Right forelimb (tissue), 1 donor: ENCODE measurements around the gene DMXL2.
"Not testable (repeated sequence)": the region's sequence is repeated elsewhere in the genome, so short reads cannot be mapped to it uniquely, and the experiment has no call there.

Experiments used
- DNase-seq: peaks from one replicate; pipeline ENCODE4 v3.0.0-alpha.2; 2018

The DMXL2 gene, protein sequence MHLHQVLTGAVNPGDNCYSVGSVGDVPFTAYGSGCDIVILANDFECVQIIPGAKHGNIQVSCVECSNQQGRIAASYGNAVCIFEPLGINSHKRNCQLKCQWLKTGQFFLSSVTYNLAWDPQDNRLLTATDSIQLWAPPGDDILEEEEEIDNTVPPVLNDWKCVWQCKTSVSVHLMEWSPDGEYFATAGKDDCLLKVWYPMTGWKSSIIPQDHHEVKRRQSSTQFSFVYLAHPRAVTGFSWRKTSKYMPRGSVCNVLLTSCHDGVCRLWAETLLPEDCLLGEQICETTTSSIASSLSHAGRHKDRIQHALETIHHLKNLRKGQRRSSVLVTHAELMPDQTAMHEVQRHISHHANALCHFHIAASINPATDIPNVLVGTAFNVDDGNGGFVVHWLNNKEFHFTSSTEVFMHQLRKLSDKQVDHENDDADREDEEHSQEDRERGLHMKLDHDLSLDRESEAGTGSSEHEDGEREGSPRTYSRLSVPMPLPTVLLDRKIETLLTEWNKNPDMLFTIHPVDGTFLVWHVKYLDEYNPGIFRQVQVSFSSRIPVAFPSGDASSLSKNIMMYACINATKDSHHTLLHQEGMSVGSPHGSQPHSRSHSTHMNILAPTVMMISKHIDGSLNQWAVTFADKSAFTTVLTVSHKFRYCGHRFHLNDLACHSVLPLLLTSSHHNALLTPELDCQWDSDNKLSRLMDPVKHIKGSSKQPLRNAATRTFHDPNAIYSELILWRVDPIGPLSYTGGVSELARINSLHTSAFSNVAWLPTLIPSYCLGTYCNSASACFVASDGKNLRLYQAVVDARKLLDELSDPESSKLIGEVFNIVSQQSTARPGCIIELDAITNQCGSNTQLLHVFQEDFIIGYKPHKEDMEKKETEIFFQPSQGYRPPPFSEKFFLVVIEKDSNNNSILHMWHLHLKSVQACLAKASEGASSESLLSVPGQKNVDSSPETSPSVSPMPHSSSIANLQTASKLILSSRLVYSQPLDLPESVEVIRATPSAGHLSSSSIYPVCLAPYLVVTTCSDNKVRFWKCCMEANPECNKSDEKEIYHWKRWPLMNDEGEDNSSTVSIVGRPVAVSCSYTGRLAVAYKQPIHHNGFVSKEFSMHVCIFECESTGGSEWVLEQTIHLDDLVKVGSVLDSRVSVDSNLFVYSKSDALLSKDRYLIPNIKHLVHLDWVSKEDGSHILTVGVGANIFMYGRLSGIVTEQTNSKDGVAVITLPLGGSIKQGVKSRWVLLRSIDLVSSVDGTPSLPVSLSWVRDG (N-terminal part only)

DNA sequence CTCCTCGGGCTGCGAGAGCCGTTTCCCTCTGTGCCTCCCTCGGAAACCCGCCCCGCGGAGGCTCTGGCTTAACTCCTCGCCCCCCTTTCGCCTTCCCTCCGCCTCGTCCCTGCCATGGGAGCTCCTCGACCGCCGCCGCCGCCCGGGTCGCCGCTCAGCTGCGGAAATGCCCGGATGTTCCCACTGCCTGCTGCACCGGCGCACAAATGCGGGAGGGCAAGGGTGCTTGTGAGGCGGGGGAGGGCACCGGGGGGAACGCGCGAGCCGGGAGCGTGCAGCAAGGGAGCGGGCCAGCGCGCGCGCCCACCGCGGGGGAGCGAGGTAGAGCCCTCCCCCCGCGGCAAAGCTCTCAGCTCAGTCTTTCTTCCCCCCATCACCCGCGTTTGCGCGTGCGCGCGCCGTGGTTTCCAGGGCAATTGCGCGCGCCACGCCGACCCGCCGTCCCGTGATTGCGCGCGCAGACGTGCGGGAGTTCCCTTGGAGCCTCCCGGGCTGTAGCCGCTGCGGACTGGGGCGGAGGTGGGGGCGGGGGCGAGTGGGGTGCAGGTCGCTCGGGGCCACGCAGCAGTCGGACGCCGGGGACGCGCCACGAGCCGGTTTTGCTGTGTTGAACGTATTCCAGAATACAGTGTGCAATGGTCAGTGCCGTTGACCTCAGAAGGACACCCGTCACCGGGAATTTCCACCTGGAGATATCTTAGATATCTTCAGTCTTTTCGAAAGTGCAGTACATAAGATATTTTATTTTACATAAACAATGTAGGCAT, at the start of gene DMXL2:
TSS of gene DMXL2 (minus strand) at position 168 of the 767 bp plus-strand sequence. CDS start 226 bp downstream, outside the sequence.
- peak; percentile 93 for DNase-seq

DNA sequence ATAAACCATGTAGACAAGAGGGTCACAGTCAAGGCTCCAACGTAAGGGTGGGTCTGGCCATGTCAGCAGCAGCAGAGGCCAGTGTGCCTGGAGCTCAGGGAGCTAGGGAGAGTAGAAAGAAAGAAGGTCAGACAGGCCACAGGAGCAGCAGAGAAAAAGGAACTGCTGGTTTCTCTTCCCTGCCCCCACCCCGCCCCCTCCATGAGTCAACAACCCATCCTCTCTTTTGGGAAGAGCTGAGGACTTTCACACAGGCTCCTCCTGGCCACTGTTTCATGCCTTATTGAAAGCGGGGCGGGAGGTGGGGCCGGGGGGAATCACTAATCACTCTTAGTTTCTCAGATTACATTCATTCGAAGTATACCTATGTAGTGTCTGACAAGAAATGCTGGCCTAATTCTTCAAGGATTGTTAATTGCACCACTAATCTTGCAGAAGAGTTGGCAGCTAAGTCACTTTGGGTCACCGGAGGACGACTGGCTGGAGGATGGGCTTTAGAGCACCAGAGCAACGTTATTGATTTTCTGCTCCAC, 49.6 kb upstream of the DMXL2 start:
- DNase-seq, result no peak

DNA sequence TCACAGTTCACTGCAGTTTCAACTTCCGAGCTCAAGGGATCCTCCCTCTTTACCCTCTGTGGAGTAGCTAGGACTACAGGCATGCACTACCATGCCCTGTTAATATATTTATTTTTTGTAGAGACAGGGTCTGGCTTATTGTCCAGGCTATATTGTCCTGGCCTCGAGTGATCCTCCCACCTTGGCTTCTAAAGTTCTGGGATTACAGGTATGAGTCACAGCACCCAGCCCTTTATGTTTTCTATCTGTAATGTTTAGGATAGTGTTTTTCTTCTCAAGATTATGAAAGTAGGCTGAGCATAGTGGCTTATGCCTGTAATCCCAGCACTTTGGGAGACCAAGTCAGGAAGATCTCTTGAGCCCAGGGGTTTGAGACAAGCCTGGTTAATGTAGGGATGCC, 46.8 kb upstream of the DMXL2 start:
- DNase-seq, result no peak

DNA sequence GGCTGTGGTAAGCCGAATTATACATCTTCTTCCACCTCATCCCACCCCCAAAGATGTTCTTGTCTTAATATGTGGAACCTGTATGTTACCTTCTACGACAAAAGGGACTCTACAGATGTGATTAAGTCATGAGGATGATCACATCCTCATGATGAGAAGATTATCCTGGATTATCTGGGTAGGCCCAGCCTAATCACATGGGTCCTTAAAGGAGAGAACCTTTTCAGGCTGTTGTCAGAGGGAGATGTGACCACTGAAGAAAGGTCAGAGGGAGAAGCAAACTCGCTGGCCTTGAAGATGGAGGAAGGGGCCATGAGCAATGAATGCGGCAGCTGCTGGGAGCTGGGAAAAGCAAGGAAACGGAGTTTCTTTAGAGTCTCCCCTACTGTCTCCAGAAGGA, 45.9 kb upstream of the DMXL2 start:
- no peak for DNase-seq

DNA sequence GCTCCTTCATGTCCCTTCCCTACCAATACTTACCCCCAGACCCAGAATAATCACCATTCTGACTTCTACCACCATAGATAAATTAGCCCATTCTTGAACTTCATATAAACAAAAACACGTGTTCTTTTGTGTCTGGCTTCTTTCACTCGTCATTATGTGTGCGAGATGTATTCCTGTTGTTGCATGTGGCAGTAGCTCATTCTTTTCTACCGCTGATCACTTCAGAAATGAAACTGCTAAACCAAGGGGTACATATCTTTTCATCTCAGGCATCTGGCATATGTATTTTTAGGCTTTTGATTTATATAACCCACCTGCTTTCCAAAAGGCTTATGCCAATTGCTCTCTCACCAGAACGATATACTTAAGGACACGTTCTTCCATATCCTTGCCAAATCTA, 44.9 kb upstream of the DMXL2 start:
- no peak for DNase-seq

DNA sequence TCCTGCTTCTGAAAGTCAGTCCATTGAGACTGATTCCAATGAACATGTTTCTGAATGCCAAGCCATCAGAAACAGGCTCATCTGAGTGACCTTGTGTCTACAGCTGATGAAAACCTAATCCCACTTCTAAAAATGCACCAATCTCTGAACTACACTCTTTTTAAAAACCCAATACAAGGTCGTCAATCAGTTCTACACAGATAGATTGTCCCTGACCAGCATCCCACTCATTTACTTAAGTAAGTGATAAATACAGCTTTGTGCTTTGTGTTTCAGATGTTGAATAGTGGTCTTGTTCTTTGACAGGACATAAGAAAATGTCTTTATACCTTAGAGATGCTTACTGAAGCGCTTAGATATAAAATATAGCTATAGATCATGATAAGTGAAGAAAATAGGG, 38.5 kb upstream of the DMXL2 start:
- DNase-seq, result no peak

DNA sequence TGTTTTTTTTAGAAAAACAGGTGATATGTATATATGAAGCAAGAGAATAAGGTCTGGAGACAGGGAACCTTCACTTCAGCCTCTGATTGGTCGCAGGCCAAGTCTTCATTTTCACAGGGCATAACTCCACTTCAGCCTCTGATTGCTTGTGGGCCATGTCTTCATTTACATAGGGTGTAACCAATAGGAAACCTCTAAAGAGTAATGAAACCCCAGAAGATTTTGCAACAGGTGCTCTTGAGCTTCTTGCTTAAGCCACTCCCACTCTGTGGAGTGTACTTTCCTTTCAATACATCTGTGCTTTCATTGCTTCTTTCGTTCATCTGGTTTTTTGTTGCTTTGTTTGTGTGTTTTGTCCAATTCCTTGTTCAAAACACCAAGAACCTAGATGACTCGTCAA, 36.1 kb upstream of the DMXL2 start:
- no peak for DNase-seq

DNA sequence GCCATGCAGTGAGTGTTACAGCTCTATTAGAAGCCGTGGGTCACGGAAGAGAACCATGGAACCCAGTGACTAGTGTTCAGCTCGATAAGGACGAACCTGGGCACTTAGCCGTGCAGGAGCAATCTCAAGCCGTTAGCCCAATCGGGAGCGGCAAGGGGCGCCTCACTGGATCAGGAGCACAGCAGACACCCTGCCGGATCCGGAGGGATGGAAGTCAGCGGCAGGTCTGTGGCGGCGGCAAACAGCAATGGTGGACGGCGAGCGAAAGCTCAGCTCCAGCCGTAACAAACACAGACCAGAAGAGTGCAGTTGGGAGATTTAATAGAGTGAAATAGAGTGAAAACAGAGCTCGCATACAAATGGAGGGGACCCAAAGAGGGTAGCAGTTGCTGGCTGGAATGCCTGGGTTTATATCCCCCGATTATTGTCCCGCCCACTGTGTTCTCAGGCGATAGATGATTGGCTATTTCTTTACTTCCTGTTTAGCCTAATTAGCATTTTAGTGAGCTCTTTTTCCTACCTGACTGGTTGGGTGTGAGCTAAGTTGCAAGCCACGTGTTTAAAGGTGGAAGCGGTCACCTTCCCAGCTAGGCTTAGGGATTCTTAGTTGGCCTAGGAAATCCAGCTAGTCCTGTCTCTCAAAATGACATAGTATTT, 33.0 kb upstream of the DMXL2 start:
- not testable (repeated sequence) for DNase-seq

DNA sequence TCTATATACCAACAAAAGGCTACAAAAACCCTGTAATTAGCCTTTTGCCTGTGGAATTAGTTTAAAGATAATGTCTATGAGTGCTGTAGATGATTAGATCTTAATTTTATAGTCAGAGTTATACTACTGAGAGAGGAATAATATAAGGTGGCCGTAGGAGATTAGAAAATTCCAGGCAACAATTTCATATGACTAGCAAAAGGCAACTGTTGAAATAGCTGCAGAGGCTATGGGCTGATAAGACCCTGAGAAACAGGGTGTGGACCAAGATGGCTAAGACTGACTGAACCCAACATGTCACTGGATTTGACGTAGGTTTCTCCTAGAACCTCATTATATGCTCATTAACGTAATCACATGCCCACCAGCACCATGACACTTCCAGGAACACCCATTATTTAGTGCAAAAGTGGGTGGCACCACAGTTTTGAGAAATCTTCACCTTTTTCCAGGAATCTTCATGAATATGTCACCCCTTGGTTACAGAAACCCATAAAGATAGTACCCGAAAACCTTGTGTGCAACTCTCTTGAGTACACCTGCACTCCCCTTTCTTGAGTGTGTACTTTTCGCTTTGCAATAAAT, 29.6 kb upstream of the DMXL2 start:
- no peak for DNase-seq

DNA sequence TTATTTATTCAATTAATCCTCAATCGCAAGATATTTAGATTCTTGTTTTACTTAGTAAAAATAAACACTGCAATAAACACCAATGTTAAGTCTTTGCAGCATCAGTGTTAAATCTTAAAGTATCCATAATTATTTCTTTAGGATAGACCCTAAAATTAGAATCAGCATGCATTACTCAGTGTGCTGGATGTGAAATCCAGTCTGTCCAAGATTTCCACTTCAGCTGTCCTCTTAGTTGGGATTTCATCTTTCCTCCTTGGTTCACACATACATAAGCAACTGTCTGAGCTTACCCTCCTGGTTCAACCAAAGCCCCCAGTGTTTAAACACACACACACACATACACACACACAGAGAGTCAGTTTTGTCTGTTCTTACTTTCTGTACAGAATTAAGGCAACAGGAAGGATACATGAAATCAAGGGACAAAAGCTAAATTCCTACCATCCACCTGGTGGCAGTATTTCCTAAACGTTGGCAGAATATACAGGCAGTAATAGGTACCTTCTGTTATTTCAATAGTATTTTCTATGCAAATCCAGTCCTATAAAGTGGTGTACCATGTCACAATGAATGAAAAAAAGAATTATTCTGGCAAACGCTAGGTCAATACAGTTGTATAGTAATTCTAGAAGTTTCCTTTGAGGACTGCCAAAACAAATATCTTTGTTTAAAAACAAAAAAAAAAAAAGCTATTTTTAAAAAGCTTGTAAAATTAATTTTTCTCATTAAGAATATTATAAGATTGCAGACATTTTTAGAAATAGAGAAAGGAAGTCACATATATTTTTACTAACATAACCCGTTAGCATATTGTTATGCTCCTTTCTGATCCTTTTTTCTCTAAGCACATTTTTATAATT, 27.3 kb upstream of the DMXL2 start:
- no peak for DNase-seq

DNA sequence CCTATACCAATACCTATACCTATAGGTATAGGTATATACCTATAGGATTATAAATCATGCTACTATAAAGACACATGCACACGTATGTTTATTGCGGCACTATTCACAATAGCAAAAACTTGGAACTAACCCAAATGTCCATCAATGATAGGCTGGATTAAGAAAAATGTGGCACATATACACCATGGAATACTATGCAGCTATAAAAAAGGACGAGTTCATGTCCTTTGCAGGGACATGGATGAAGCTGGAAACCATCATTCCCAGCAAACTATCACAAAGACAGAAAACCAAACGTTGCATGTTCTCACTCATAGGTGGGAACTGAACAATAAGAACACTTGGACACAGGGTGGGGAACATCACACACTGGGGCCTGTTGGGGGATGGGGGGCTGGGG, 26.1 kb upstream of the DMXL2 start:
- DNase-seq, result not testable (repeated sequence)

DNA sequence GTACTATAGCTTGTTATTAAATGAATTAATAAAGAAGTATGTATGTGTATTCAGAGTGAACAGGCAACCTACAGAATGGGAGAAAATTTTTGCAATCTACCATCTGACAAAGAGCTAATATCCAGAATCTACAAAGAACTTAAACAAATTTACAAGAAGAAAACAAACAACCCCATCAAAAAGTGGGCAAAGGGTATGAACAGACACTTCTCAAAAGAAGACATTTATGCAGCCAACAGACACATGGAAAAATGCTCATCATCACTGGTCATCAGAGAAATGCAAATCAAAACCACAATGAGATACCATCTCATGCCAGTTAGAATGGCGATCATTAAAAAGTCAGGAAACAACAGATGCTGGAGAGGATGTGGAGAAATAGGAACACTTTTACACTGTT, 25.5 kb upstream of the DMXL2 start:
- DNase-seq, result not testable (repeated sequence)

DNA sequence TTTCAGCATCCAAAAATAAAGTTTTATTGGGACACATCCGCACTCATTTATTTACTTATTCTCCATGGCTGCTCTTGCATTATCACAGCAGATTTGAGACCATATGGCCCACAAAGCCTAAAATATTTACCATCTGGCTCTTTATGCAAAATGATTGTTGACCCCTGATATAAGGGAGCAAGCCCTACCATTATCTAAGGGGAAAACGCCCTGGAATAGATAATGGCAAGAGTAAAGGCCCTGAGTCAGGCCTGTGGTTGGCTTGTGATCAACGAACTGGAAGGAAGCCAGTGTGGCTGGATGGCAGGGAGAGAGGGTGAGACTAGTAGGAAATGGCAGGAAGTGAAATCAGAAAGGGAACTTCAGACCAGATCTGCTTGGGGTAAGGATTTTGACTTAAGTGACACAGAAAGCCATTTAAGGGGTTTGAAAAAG, 24.6 kb upstream of the DMXL2 start:
- DNase-seq, result no peak

DNA sequence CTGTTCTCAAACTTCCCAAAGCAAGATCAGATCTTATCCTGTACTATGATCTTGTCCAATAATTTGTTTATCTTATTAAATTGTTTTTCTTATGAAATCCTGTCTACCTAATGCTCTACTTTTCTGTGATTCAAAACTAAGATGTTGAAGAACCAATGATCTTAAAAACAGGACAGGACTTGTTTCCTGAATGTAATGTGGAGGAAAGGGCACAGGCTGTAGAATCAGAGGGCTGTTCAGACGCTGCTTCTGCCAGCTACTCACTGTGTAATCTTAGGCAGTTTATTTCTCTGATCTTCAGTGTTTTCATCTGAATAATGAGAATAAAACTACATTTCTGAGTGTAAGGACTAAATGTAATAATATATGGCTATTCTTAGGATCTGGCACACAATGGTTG, 20.1 kb upstream of the DMXL2 start:
- DNase-seq, result no peak

DNA sequence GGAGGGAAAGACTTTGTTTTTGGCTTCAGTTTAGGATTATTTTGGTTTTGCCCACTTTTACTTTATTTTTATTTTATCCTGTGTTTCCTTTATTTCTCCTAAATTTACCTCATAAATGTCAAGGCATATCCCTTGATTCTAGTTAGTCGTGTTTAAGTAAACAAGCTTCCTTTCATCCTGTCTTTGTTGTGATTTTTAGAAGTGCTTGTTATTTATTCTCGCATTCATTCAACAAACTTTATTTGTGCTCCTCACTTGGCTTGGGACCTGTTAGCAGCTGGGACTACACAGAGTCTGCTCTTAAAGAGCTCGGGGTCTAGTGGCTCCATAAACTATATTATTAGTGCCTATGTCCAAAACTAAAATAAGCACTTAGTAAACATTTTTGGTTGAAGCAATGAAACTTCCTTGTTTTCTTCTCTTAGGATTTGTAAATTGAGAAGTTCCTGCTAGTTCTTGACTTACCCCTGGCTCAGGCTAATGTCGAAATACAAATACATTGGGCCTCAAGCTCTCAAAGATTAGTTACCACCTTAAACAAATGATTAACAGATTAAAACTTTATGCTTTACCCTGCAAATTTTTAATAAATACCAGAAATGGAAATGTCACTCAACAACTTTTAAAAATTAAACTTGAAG, 19.0 kb upstream of the DMXL2 start:
- no peak for DNase-seq

DNA sequence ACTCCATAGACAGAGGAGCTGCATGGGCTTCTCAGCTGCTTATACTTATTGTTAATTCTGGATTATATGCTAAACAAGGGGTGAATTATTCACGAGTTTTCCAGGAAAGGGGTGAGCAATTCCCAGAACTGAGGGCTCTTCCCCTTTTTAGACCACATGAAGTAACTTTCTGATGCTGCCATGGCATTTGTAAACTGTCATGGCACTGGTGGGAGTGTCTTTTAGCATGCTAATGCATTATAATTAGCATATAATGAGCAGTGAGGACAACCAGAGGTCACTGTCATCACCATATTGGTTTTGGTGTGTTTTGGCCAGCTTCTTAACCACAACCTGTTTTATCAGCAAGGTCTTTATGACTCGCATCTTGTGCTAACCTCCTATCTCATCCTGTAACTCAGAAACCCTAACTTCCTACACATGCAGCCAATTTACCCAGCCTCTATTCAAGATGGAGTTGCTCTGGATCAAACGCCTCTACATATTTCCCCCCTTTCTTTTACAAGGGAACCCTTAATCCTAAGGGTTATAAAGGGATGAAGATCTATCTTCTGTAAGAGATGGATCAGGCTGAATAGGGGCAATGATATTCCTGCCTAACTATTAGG, 12.1 kb upstream of the DMXL2 start:
- DNase-seq, result no peak

DNA sequence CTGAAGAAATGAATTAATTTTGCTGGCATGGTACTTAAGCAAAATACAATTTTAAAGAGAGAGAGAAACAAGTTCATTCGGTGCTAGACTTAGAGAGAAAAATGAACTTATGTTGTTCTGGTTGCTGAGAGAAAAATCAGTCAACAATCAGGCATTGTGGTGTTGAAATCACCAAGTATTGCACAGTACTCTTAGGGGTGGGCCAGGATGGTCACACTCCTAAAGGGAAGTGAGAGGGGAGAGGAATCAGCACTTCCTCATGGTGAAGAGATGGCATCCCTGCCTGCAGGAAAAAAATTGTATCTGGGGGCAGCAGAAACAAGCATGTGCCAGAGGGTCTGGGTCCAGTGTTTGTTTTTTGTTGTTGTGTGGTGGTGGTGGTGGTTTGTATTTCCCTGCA, 7.0 kb upstream of the DMXL2 start:
- no peak for DNase-seq

DNA sequence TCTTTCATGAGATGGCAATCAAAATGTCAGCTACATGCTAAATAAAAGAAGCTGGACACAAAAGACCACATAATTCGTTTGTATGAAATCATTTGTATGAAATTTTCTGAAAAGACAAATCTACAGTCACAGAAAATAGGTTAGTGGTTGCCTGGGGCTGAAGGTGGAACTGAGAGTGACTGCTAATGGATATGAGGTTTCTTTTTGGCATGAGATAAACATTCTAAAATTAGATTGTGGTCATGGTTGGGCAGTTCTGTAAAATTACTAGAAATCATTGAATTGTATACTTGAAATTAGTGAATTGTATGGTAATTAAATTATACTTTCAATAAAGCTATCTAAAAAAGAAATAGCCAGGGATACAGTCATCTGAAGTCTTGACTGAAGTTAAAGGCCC, 2.7 kb upstream of the DMXL2 start:
- DNase-seq, result no peak

DNA sequence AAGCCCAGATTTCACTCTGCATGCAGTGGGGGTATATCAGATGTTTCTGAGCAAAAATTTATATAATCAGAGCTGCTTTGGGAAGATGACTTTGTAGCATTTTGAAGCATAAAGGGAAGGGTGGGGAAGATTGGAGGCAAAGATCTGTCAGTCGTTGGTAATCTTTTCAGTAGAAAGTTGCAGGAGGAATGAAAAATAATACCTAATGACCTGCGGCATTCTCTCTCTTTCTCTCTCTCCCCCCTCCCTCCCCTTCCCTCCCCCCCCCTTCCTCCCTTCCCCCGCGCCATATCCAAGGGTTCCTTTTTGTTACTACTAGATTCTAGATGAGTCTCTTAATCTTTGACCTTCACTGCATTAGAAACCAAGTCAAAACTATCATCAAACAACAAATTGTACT, 1.5 kb upstream of the DMXL2 start:
- DNase-seq, result no peak
